ENCODE data around the gene ZBBX. TPM values are rescaled to one million over a fixed set of nuclear protein-coding genes. Genes with fewer than 3 reads are reported as not detected.

The ZBBX gene
- total and polyA plus RNA-seq, 9 of the 15 experiments (the other 6 are each of a cell fraction or from before 2014, with no cell fraction given) = not detected

DNA sequence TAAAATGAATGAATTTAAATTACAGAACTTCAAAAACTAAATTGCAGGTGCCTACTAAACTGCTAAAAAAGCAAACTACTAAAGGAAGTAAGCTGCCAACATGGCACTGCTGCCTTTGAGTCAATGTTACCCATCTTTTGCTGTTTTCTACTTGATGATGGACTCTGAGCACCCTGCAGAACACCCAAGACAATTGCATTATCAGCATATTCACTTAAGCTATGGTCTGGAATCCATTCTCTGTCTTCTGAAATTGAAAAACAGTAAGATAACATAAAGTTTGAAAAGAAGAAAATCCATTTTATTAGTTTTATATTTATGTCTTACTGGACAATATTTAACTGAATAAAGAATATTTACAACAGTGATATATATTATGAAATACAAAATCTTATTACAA lies 91.4 kb downstream of the ZBBX start:
- ChIA-PET CTCF (ENCODE audit: low intra/inter-chr PET ratio) (no interaction called here), POLR2A (interaction anchor here (0.8 kb wide), 1 partner anchor 10 kb away, joined by 3 read pairs; no protein-coding TSS in a partner anchor)
- H3K79me2 ChIP-seq (ENCODE audit: control insufficient read depth, insufficient read depth, low read length) = no peaks in the 10 kb centered on the region
- no peak overlapping the region for H3K4me3 ChIP-seq
- no peaks in the 10 kb centered on the region for H3K4me1 ChIP-seq (replicated peaks in 1 of 2; ENCODE audit: control insufficient read depth in 2 of 2, insufficient read depth in 2 of 2, low read length in 2 of 2)
- in situ Hi-C loops (cut with MboI) = no loop called here
- H3K9me3 ChIP-seq (replicated peaks; ENCODE audit: control insufficient read depth, insufficient read depth, low read depth, low read length) = no peaks in the 10 kb centered on the region
- no peak overlapping the region for H3K27ac ChIP-seq (ENCODE audit: extremely low read depth, low read depth, low read length)
- H4K20me1 ChIP-seq (replicated peaks; ENCODE audit: control insufficient read depth, insufficient read depth, low read length) = no peaks in the 10 kb centered on the region
- H3K9me1 ChIP-seq (ENCODE audit: control insufficient read depth, insufficient read depth, low read length) = no peaks in the 10 kb centered on the region
- TF ChIP-seq ZNF316 (IDR thresholded peaks at IDR 0.05) (peak; percentile 24; the same call in 1 of the 2 replicates), MAFK (IDR thresholded peaks at IDR 0.05; ENCODE audit: low read length) (peak; percentile 22; the same call in 1 of the 2 replicates), CBX2 (IDR thresholded peaks at IDR 0.05; ENCODE audit: insufficient read depth, low read length, poor library complexity, severe bottlenecking) (no peak), EP300 (IDR thresholded peaks at IDR 0.05; ENCODE audit: low read length) (no peak), MAFF (IDR thresholded peaks at IDR 0.05; ENCODE audit: low read length) (peak; percentile 28; the same call in 1 of the 2 replicates)
- no peak overlapping the region for H3K4me2 ChIP-seq (ENCODE audit: insufficient read depth, low read length)
- DNase-seq (ENCODE audit: extremely low read depth in 1 of 4, low spot score in 3 of 4) (no peak), ATAC-seq (no peak), FAIRE-seq (no peak)
- H2AFZ ChIP-seq (ENCODE audit: low read depth, low read length) = no peak overlapping the region
- intact Hi-C loops (cut with micrococcal nuclease) = no loop called here
- no peak overlapping the region for H3K9ac ChIP-seq (ENCODE audit: insufficient read depth in 1 of 2, low read depth in 2 of 2, low read length in 2 of 2)
- no peaks in the 10 kb centered on the region for H3K36me3 ChIP-seq (ENCODE audit: control insufficient read depth, insufficient read depth, low read length)
- no TSS peak for BruUV-seq (replicated peaks)
- no peaks in the 10 kb centered on the region for H3K27me3 ChIP-seq (ENCODE audit: control insufficient read depth in 2 of 2, insufficient read depth in 2 of 2, low read length in 2 of 2)

DNA sequence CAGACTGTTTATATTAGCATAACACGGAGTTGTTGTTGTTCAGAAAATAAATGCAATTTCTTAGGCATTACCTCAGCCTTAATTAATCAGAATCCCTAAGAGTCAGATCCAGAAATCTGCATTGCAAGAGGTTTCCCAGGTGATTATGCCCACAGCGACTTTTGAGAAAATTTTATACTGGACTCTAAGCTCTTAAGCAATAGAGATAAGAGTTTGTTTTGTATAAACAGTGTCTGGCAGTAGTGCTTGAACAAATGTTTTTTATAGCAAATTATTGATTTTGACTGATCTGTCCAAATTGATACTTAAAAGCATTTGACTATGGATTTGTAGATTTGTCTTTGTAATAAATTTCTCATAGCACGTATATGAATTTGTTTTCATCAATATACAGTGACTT lies 92.8 kb downstream of the ZBBX start:
- no peaks in the 10 kb centered on the region for H3K79me2 ChIP-seq (ENCODE audit: control insufficient read depth, insufficient read depth, low read length)
- H3K9ac ChIP-seq (ENCODE audit: insufficient read depth in 1 of 2, low read depth in 2 of 2, low read length in 2 of 2) = no peak overlapping the region
- in situ Hi-C loops (cut with MboI) (no loop called here), intact Hi-C loops (cut with micrococcal nuclease) (no loop called here)
- ChIA-PET CTCF (ENCODE audit: low intra/inter-chr PET ratio) (no interaction called here), POLR2A (no interaction called here)
- no peak overlapping the region for H3K4me2 ChIP-seq (ENCODE audit: insufficient read depth, low read length)
- H3K4me3 ChIP-seq = no peak overlapping the region
- H3K9me3 ChIP-seq (replicated peaks; ENCODE audit: control insufficient read depth, insufficient read depth, low read depth, low read length) = no peaks in the 10 kb centered on the region
- no peaks in the 10 kb centered on the region for H3K4me1 ChIP-seq (replicated peaks in 1 of 2; ENCODE audit: control insufficient read depth in 2 of 2, insufficient read depth in 2 of 2, low read length in 2 of 2)
- no peak overlapping the region for H3K27ac ChIP-seq (ENCODE audit: extremely low read depth, low read depth, low read length)
- no TSS peak for BruUV-seq (replicated peaks)
- WGBS (ENCODE audit: insufficient coverage, low coverage, missing lambda C conversion rate) = 0% methylated on average over 3 of the region's 3 CpGs
- no peak overlapping the region for H2AFZ ChIP-seq (ENCODE audit: low read depth, low read length)
- H4K20me1 ChIP-seq (replicated peaks; ENCODE audit: control insufficient read depth, insufficient read depth, low read length) = no peaks in the 10 kb centered on the region
- H3K9me1 ChIP-seq (ENCODE audit: control insufficient read depth, insufficient read depth, low read length) = no peaks in the 10 kb centered on the region
- DNase-seq (ENCODE audit: extremely low read depth in 1 of 4, low spot score in 3 of 4) = no peak
- FAIRE-seq = no peak
- no peaks in the 10 kb centered on the region for H3K27me3 ChIP-seq (ENCODE audit: control insufficient read depth in 2 of 2, insufficient read depth in 2 of 2, low read length in 2 of 2)
- no peaks in the 10 kb centered on the region for H3K36me3 ChIP-seq (ENCODE audit: control insufficient read depth, insufficient read depth, low read length)
- ATAC-seq = no peak
- TF ChIP-seq ZNF561 (CRISPR knock-in tag; conservative IDR thresholded peaks at IDR 0.05) = no peak
- no peak for TF ChIP-seq FOXA1 (IDR thresholded peaks at IDR 0.05; ENCODE audit: borderline replicate concordance)
- no peak for TF ChIP-seq TOE1 (IDR thresholded peaks at IDR 0.05; ENCODE audit: borderline replicate concordance)
- TF ChIP-seq TOE1 (CRISPR knock-in tag; IDR thresholded peaks at IDR 0.05; ENCODE audit: borderline replicate concordance, low read depth) = no peak
- TF ChIP-seq MTA1 (IDR thresholded peaks at IDR 0.05; ENCODE audit: borderline replicate concordance) = no peak
- TF ChIP-seq, protein P1, sequence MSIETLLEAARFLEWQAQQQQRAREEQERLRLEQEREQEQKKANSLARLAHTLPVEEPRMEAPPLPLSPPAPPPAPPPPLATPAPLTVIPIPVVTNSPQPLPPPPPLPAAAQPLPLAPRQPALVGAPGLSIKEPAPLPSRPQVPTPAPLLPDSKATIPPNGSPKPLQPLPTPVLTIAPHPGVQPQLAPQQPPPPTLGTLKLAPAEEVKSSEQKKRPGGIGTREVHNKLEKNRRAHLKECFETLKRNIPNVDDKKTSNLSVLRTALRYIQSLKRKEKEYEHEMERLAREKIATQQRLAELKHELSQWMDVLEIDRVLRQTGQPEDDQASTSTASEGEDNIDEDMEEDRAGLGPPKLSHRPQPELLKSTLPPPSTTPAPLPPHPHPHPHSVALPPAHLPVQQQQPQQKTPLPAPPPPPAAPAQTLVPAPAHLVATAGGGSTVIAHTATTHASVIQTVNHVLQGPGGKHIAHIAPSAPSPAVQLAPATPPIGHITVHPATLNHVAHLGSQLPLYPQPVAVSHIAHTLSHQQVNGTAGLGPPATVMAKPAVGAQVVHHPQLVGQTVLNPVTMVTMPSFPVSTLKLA (conservative IDR thresholded peaks at IDR 0.05) = no peak
- TF ChIP-seq, protein P2, sequence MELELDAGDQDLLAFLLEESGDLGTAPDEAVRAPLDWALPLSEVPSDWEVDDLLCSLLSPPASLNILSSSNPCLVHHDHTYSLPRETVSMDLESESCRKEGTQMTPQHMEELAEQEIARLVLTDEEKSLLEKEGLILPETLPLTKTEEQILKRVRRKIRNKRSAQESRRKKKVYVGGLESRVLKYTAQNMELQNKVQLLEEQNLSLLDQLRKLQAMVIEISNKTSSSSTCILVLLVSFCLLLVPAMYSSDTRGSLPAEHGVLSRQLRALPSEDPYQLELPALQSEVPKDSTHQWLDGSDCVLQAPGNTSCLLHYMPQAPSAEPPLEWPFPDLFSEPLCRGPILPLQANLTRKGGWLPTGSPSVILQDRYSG (tag; conservative IDR thresholded peaks at IDR 0.05; ENCODE audit: low read depth) = no peak
- TF ChIP-seq PML (IDR thresholded peaks at IDR 0.05; ENCODE audit: low read length) = no peak
- TF ChIP-seq, protein P3, sequence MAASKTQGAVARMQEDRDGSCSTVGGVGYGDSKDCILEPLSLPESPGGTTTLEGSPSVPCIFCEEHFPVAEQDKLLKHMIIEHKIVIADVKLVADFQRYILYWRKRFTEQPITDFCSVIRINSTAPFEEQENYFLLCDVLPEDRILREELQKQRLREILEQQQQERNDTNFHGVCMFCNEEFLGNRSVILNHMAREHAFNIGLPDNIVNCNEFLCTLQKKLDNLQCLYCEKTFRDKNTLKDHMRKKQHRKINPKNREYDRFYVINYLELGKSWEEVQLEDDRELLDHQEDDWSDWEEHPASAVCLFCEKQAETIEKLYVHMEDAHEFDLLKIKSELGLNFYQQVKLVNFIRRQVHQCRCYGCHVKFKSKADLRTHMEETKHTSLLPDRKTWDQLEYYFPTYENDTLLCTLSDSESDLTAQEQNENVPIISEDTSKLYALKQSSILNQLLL (CRISPR knock-in tag; IDR thresholded peaks at IDR 0.05; ENCODE audit: borderline replicate concordance) = no peak
- TF ChIP-seq HDAC2 (IDR thresholded peaks at IDR 0.05) = no peak
